Coronary artery (tissue), 2 donors: ENCODE measurements around the gene PRLH.

Experiments used
- DNase-seq: peaks from one replicate; pipeline ENCODE4 v3.0.0-alpha.2; 2017; ENCODE audit warnings: low spot score
- H3K27ac ChIP-seq, 2 donors: fragments of 200-600 bp; sonication (generic); one replicate each; pipeline ENCODE4 v1.5.1; 2016 to 2019
- H3K4me3 ChIP-seq: fragments of 200-600 bp; sonication (generic); 2 replicates; pipeline ENCODE4 v1.5.1; 2016; ENCODE audit warnings: mild to moderate bottlenecking, moderate library complexity
- CTCF ChIP-seq: fragments of 200-600 bp; sonication (generic); IDR thresholded peaks from one replicate; pipeline ENCODE4 v1.5.1; 2019; ENCODE audit warnings: antibody characterized with exemption

PRLH gene

GRCh38 chr2:237546876-237547395 is 19.4 kb upstream of the PRLH start:
- no peak overlapping the region for H3K4me3 ChIP-seq
- H3K27ac ChIP-seq: no peak overlapping the region
- DNase-seq: no peak
- TF ChIP-seq CTCF: no peak

- no peak overlapping the region for H3K27ac ChIP-seq
- no peak for DNase-seq
- no peak for TF ChIP-seq CTCF
- H3K4me3 ChIP-seq: no peak overlapping the region
Measured at GRCh38 chr2:237547841-237548416, 18.4 kb upstream of the PRLH start.

GRCh38 chr2:237549216-237549615 is 17.2 kb upstream of the PRLH start:
- H3K27ac ChIP-seq: no peak overlapping the region
- TF ChIP-seq CTCF: no peak
- DNase-seq: no peak
- H3K4me3 ChIP-seq: no peak overlapping the region

- no peak for DNase-seq
- Histone ChIP-seq H3K27ac (no peak overlapping the region), H3K4me3 (no peak overlapping the region)
- TF ChIP-seq CTCF: no peak
Measured at GRCh38 chr2:237549643-237550415, 16.5 kb upstream of the PRLH start.

- TF ChIP-seq CTCF: no peak
- DNase-seq: no peak
- Histone ChIP-seq H3K27ac (no peak overlapping the region), H3K4me3 (no peak overlapping the region)
Measured at GRCh38 chr2:237551071-237551574, 15.3 kb upstream of the PRLH start.

- no peak overlapping the region for H3K4me3 ChIP-seq
- DNase-seq: no peak
- H3K27ac ChIP-seq: no peak overlapping the region
- TF ChIP-seq CTCF: no peak
Measured at GRCh38 chr2:237552908-237553307, 13.5 kb upstream of the PRLH start.
